IPS-18c (cell line): ENCODE results near the gene STX16.

Experiments used
- H3K4me3 ChIP-seq: 2 replicates; pipeline ENCODE4 v1.7.0; 2013; ENCODE audit warnings: low read depth, mild to moderate bottlenecking, low read length, moderate library complexity; ENCODE audit not compliant: insufficient read depth
- H3K9me3 ChIP-seq: one replicate; pipeline ENCODE4 v1.6.1; 2013; ENCODE audit warnings: mild to moderate bottlenecking, low read length, moderate library complexity; ENCODE audit not compliant: control insufficient read depth, insufficient read depth

Gene STX16

DNA sequence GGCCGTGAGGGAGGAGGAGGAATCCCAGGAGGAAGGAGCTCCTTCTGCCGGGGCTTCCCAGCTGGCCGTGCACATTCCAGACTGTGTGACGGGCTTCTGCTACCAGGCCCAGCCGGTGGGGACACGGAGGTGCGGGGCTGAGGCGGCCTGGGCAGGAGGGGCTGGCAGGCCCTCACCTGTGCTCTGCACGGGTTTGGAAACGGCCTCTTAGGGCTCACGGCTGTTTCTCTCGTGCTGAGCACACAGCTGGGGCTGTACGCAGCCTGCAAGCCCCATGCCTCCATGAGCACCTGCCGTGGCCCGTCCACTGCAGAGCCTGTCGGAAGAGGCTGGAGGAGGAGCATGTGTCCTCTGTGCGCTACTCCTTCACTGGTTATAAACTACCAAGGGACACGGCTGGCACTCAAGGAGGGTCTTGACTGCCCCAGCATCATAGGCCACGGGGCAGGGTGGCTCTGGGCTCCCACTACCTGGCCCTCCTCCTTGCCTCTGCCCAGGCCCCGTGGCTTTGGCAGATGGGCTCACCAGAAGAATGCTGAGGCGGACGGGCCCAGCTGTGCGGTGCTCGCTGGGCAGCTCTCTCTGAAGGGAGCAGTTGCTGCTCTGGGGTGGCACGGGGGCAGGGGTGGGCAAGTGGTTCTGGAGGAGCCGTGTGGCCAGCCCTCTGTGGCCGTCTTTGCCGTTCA lies 57.3 kb downstream of the STX16 start:
- no peak overlapping the region for H3K4me3 ChIP-seq
- no peaks in the 10 kb centered on the region for H3K9me3 ChIP-seq

DNA sequence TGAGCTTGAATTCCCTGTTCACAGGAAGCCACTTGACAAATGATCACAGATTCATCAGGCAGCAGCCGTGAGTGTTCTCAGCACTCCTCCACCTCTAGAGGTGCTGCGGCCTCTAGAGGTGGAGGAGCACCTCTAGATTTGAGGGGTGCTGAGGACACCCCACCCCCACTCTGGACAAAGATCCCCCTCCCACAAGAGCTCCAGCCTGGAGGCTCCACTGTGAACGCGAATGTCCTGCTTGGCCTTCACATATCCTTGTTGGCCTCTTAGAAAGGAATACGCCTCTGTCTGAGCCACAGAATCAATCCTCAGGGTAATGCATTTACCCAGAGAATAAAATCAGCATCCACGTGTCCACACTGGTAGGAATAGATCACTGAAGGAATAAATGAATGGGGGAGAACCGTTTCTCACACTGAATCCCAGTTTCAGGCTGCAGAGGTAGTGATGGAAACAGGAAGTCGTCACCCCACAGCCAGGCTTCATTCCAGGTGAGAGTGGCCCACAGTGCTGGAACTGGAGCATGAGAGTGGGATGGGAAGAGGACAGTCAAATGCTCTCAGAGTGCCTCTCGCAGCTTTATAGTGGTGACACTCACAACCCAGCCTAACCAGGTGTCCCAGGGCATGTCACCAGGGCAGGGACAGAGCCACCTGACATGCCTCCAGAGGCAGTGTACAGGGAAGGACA lies 58.1 kb downstream of the STX16 start:
- Histone ChIP-seq H3K9me3 (no peaks in the 10 kb centered on the region), H3K4me3 (no peak overlapping the region)

DNA sequence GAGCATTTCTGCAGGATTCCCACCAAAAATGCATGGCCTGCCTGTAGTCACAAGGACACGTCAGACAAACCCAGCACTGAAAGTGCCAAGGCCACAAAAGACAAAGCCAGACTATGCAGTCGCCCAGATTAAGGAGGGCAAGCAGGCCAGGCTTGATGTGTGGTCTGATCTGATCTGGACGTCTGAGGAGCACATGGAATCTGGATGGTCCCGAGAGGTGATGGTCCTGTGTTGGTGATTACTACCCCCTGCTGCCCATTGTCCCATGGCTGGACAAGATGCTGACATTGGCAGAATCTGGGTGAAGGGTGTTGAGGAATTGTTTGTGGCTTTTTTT lies 58.6 kb downstream of the STX16 start:
- Histone ChIP-seq H3K9me3 (no peaks in the 10 kb centered on the region), H3K4me3 (no peak overlapping the region)

DNA sequence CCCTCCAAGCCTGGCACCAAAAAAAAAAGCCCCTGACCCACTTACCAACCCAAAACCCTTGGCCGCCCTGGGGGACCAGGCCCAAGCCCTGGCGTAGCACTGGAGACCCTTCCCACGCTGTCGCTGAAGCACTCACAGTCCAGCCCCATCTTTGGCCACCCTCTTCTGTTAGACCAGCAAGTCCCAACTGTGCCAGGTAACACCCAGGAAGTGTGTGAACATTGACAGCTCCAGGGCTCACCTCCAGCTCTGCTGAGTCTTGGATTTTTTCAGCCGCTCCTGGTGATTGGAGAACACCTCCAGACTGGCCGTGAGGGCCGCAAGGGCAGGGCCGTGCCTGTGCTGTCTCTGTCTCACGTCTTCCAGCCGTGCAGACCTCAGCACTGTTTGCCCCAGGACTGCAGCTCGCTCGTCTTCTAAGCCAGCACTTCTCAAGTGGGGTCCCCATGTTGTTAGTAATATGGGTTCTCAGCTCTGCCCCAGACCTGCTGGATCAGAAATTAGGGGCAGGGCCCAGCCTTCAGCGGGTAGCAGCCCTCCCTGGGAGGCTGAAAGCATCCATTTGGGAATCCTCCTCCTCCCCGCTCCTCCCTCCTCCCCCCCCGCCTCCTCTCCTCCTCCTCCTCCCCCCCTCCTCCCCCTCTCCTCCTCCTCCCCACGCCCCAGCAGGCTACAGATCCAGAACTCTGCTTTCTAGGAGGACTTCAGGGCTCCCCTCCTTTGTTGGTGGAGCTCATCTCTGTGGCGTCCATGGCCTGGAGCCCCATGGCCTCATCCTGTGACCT lies 59.6 kb downstream of the STX16 start:
- no peaks in the 10 kb centered on the region for H3K9me3 ChIP-seq
- no peak overlapping the region for H3K4me3 ChIP-seq

DNA sequence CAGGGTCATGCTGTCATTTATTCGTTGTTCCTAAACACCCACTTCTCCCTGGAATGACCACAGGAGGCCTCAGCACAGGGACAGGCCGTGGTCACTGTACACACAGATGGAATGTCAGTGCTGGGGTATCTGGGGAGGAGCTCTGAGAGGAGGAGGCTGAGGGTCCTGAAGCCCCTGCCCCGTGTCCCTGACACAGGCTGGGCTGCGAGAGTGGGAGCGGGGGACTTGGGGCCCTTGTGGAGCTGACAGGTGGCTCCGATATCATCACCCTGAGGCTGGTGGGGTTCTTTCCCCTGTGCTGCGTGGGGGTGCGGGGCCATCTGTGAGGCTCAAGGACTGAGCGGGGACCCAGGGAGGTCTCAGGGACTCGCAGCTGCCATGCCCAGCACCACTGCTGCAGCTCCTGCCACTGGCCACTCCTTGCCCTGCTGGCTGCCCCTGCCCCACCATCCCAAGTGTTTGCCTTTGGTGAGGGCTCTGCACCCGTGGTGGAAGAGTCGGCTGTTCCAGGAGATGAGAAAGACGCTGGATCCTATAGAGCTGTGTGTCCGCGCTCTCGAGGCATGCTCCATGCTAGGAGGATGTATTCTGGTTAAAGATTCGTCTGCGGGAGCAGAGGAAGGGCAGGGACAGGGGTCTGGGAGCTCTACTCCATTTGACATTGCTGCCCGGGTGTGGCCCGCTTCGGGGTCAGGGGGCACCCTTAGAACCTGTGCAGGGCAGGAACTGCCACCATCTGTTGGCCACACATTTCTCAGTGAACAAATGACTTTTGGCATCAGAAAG lies 60.4 kb downstream of the STX16 start:
- no peaks in the 10 kb centered on the region for H3K9me3 ChIP-seq
- H3K4me3 ChIP-seq, result no peak overlapping the region

DNA sequence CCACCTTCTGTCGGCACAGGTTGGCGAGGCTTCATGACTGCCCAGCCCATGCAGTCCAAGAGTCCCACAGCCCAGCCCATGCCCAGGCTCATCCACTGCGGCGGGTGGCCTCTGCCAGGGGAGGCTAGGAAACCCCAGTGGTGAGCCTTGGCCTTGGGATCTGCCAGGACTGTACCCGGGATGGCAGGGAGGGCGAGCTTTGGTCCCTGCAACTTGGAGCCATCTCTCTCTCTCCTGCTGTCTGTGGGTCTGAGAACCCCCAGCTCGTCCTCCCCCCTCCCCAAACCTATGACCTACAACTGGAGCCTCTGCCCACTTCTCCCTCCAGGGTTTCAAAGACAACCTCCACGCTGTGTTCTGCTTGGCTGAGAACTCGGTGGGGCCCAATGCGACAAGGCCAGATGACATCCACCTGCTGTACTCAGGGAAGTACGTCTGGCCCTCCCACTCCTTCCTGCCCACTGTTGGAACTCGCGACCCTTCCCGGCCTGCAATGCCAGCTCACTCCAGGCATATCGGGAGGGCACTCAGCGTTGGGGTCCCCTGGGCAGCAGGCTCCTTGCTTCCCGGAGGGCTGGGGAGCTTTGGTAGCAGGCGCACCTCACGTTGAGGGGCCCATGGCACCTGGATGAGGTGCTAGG lies 61.2 kb downstream of the STX16 start:
- no peaks in the 10 kb centered on the region for H3K9me3 ChIP-seq
- H3K4me3 ChIP-seq, result no peak overlapping the region

DNA sequence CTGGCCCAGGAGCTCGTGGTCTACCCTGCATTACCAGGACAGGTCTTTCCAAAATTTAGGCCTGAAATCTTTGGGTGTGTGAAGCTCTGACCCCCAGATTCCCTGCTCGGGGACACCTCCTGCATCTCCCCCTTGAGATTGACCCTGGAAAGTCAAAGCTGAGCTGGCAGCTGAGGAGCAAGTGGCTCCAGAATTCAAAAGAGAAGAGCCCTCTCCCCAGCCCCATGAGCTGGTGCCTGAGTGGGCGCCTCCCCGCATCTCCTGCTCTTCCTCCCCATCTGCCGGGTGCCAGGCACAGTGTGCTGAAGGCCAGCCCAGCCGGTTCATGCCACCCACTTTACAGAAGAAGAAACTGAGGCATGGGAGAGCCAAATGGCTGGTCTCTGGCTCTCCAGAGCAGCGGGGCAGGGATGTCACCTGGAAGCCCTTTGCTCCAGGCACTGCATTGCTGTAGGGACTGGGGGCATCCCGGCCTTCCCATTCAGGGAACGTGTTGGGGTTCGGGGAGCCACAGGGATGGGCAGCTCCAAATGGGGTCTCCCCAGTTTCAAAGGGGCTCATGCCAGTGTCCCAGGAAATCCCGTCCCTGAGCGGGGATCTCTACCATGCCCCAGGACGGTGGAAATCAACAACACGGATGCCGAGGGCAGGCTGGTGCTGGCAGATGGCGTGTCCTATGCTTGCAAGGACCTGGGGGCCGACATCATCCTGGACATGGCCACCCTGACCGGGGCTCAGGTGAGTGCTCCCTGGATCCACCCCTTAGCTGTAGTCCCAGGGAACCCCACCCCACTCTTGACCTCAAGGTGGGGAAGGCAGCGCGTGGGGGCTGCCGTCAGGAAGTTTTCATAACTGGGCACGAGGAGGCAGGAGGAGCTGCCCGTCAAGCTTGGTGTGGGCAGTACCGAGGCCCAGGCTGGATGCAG lies 62.0 kb downstream of the STX16 start:
- H3K4me3 ChIP-seq, result no peak overlapping the region
- H3K9me3 ChIP-seq, result no peaks in the 10 kb centered on the region

DNA sequence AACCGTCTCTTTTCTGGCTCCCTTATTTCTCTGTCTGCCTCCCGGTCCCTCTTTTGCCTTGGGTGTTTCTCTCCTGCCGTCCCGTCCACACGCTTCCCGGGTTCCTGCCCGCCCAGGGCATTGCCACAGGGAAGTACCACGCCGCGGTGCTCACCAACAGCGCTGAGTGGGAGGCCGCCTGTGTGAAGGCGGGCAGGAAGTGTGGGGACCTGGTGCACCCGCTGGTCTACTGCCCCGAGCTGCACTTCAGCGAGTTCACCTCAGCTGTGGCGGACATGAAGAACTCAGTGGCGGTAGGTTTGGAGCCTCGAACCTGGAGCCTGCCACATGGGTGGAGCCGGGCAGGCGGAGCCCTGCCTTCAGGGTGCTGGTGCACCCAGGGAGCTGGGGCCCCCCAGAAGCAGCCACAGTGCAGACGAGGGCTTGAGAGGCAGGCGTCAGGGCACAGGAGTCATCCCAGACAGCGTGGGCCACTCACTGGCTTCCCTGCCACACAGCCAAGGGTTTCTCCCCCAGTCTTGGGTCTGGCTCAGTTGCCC lies 62.8 kb downstream of the STX16 start:
- no peaks in the 10 kb centered on the region for H3K9me3 ChIP-seq
- no peak overlapping the region for H3K4me3 ChIP-seq

DNA sequence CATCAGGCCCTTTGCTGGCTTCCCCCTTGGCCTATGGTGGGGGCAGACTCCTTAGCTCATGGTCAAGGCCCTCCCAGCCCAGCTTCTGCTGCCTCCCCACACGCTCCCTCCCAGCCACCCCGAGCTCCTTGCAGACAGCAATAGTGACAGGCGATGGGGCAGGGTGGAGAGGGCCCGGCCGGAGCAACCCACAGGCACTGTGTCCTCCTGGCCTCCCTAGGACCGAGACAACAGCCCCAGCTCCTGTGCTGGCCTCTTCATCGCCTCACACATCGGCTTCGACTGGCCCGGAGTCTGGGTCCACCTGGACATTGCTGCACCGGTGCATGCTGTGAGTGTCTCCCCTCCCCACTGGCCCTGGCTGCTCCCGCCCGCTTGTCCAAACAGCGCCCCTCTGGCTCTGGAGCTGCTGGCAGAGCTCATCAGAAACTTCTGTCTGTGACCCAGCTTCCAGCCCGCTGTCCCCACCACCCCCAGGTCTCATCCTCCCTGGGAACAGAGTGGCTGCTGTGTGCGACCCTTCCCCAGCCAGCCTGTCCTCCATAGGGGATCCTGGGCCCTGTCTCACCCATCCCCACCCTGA lies 63.3 kb downstream of the STX16 start:
- no peak overlapping the region for H3K4me3 ChIP-seq
- no peaks in the 10 kb centered on the region for H3K9me3 ChIP-seq

DNA sequence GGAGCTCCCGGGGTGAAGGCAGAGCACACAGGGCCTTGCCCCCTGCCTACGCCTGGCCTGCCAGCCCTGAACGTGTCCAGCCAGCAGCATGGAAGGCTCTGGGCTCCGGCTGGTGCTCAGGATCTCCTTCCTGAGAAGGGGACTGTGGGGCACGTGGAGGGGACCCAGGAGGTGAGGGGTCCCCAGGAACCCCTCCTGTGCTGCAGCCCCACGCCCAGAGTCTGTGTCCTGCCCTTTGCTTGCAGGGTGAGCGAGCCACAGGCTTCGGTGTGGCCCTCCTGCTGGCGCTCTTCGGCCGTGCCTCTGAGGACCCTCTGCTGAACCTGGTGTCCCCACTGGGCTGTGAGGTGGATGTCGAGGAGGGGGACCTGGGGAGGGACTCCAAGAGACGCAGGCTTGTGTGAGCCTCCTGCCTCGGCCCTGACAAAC lies 63.9 kb downstream of the STX16 start:
- H3K4me3 ChIP-seq, result no peak overlapping the region

DNA sequence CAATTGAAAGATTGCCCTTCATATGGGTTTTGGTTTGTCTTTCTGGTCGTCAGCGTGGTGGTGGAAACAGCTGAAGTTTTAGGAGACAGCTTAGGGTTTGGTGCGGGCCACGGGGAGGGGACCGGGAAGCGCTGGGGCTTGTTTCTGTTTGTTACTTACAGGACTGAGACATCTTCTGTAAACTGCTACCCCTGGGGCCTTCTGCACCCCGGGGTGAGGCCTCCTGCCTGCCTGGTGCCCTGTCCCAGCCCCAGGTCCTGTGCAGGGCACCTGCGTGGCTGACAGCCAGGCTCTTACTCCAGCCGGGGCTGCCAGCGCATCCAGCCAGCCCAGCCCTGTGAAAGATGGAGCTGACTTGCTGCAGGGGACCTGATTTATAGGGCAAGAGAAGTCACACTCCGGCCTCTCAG lies 64.3 kb downstream of the STX16 start:
- H3K4me3 ChIP-seq, result no peak overlapping the region
- H3K9me3 ChIP-seq, result no peaks in the 10 kb centered on the region

More for the DNA sequence above, 63.9 kb downstream of the STX16 start:
- no peaks in the 10 kb centered on the region for H3K9me3 ChIP-seq

DNA sequence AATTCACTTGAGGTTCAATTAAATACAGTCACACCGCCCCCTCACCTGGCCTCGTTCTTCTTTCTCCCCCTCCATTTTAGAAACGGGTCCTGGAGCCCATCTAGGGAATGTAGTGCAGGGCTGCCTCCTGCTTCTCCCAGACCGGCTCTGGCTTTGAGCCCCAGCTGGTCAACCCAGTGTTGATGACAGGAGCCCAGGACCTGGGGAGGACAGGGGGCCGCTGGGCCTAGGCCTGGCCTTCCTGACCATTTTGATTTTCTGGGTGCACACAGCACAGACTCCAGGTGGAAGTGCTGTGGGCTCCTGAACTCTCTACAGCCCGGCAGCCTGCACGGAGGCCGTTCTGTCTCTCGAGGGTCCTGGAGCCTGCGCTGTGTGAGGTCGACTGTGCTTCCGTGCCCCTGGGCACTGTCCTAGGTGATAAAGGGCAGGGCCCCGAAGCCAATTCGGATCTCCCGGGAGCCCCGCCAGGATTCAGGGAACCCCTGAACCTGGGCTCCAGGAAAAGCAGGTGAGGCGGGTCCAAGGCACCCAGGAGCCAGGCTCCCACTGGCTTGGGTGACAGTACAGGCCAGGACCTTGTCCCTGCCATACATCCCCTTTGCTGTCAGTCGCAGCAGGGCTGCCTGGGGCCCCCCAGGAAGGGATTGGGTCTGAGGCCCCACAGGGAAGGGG lies 64.9 kb downstream of the STX16 start:
- no peaks in the 10 kb centered on the region for H3K9me3 ChIP-seq

DNA sequence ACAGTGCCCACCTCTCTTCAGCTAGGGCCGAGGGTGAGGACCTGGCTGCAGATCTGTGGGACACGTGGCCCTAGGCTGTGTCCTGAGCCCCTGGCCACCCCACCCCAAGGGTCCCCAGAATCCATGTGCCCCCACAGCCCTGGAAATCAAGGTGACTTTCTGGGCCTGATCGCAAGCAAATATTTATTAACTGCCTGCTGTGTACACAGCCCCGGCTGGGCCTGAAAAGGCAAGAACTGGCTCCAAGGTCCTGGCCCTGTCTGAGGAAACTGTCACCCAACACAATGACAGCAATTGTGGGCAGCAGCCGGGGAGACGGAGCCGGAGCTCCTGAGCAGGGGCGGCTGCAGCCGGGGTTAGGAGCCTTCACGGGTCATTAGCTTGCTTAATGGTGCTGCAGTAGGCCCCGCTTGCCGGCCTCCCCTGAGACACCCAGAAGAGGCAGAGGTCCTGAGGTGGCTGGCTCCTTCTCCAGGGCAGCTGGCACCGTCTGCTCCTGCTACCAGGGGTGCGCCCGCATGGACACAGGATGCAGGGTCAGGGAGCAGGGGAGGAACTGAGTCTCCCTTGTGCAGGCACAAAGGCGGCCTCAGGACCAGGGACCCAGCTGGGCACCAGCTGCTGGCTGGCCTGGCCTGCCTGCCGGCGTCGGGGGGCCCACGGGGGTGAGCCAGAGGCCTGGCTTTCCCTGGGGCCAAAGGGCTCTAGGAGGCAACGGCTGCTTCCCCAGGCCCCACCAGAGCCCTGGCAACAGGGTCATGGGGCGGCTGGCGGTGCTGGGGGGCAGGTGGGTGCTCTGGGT lies 65.6 kb downstream of the STX16 start:
- no peaks in the 10 kb centered on the region for H3K9me3 ChIP-seq
- no peak overlapping the region for H3K4me3 ChIP-seq

More for the DNA sequence above, 64.9 kb downstream of the STX16 start:
- no peak overlapping the region for H3K4me3 ChIP-seq

DNA sequence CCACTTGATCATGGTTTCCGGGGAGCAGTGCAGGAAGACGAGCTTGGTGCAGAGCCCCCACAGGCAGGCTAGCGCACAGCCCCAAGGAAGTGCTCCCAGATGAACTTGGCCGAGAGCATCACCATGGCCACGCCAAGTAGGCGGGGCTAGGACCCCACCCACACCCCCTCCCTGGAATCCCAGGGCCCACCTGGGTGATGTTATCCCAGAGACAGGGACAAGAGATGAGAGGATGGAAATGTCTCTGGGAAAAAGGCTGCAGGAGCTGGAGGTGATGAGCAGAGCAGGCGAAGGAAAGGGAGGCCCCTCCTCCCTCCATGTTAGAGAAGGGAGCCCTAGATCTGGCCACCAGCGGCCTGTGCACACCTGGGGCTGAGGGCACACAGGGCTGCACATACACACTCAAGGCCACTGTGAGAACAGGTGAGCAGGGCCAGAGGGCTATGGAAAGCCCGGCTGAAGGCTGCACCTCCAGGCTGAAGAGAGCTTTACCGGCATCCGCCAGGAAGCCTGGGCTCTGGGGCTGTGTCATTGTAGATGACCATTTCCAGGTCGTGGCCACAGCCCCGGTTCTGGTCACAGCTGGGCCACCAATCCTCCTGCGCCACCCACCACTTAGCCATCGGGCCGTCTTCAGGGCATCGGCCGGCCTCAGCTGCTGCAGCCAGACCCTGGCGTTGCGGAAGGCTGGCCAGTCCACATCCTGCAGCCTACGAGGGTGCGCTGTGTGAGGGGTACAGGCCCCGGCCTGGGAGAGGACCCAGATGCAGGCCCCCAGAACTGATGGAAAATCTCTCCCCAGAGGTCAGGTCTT lies 66.4 kb downstream of the STX16 start:
- Histone ChIP-seq H3K9me3 (no peaks in the 10 kb centered on the region), H3K4me3 (no peak overlapping the region)
